HCT116 (cell line): Measurements from ENCODE around the gene AARS2. TPM values are rescaled to one million over a fixed set of nuclear protein-coding genes. Genes with fewer than 3 reads are reported as not detected.

Experiments used
- ATAC-seq: fragments of 200-7000 bp; cut with Tn5 transposase; 2 replicates; pipeline ENCODE4 v1.9.1; 2020; ENCODE audit warnings: mild to moderate bottlenecking, moderate library complexity
- BruUV-seq: library from RNA; stranded (reverse); fragments of 400-500 nt; replicated peaks from 2 replicates; lab custom pipeline; 2021; lab: Mats Ljungman, UMichigan
- CTCF ChIA-PET: fragments of 300-600 bp; sonication (Branson Sonifier 250); formaldehyde crosslinking; loops from one replicate; lab custom pipeline; 2021; ENCODE audit warnings: antibody characterized with exemption; lab: Charles Lee
- POLR2A ChIA-PET: fragments of 300-600, 350-600 bp; sonication (Branson Sonifier 250); formaldehyde crosslinking; loops from one replicate; lab custom pipeline; 2021; ENCODE audit warnings: antibody characterized with exemption; lab: Charles Lee
- RAD21 ChIA-PET, 2 experiments: fragments of 300-600 bp; sonication (Branson Sonifier 250); formaldehyde crosslinking; loops; one replicate each; lab custom pipeline; 2023; ENCODE audit warnings: low total read pairs in 2 of 2; ENCODE audit not compliant: uncharacterized antibody in 2 of 2, unreplicated experiment in 2 of 2, low non-redundant PET in 1 of 2; lab: Charles Lee
- DNase-seq: peaks from one replicate; pipeline ENCODE4 v3.0.0-alpha.2; 2010; ENCODE audit warnings: low read depth, low spot score
- H2AFZ ChIP-seq: fragments of 200-600 bp; shearing (Covaris generic), sonication (generic); 2 replicates; pipeline ENCODE4 v1.6.1; 2017; ENCODE audit warnings: low read depth, mixed run types, mixed read lengths, antibody characterized with exemption, low read length; ENCODE audit not compliant: poor library complexity, severe bottlenecking
- H3K27ac ChIP-seq: 2 replicates; pipeline ENCODE4 v1.5.1; 2012; ENCODE audit warnings: low read depth, low read length
- H3K27me3 ChIP-seq: fragments of 200-600 bp; sonication (generic); 2 replicates; pipeline ENCODE4 v1.6.1; 2016; ENCODE audit warnings: mixed run types, low read length, mixed read lengths; ENCODE audit not compliant: insufficient read depth
- H3K36me3 ChIP-seq, 2 experiments: fragments of 200-500 bp in 1 of 2; fragments of 200-600 bp in 1 of 2; sonication (Bioruptor generic) in 1 of 2; sonication (generic) in 1 of 2; 2 replicates each; pipeline versions ENCODE4 v1.5.1 to v1.6.1; 2014 to 2016; ENCODE audit warnings: low read length in 2 of 2, inconsistent platforms in 1 of 2, mixed read lengths in 1 of 2, mixed run types in 1 of 2; ENCODE audit not compliant: insufficient read depth in 2 of 2, control insufficient read depth in 1 of 2
- H3K4me1 ChIP-seq, 2 experiments: fragments of 200-600 bp in 1 of 2; sonication (generic) in 1 of 2; 2 replicates each; pipeline versions ENCODE4 v1.5.1 to v1.6.1; 2012 to 2017; ENCODE audit warnings: low read length in 2 of 2, inconsistent platforms in 1 of 2, mild to moderate bottlenecking in 1 of 2, mixed read lengths in 1 of 2, mixed run types in 1 of 2, moderate library complexity in 1 of 2; ENCODE audit not compliant: insufficient read depth in 2 of 2, control insufficient read depth in 1 of 2
- H3K4me2 ChIP-seq: fragments of 200-600 bp; sonication (generic); 2 replicates; pipeline ENCODE4 v1.6.1; 2017; ENCODE audit warnings: mixed run types, low read length, mixed read lengths
- H3K4me3 ChIP-seq, 2 experiments: fragments of 200-600 bp in 1 of 2; sonication (generic) in 1 of 2; replicated peaks in 1 of 2; 2 replicates each; pipeline ENCODE4 v1.5.1; 2011 to 2016; ENCODE audit warnings: low read length in 2 of 2, control low read depth in 1 of 2, low read depth in 1 of 2, mild to moderate bottlenecking in 1 of 2, mixed read lengths in 1 of 2, mixed run types in 1 of 2
- H3K79me2 ChIP-seq: fragments of 200-600 bp; sonication (generic); 2 replicates; pipeline ENCODE4 v1.6.1; 2017; ENCODE audit warnings: mild to moderate bottlenecking, mixed run types, low read length, moderate library complexity, mixed read lengths; ENCODE audit not compliant: insufficient read depth
- H3K9ac ChIP-seq: fragments of 200-600 bp; sonication (generic); 2 replicates; pipeline ENCODE4 v1.6.1; 2016; ENCODE audit warnings: low read length, mixed read lengths
- H3K9me2 ChIP-seq: fragments of 200-600 bp; sonication (generic), shearing (Covaris generic); 2 replicates; pipeline ENCODE4 v1.6.1; 2017; ENCODE audit warnings: mixed run types, mild to moderate bottlenecking, moderate library complexity; ENCODE audit not compliant: insufficient read depth
- H3K9me3 ChIP-seq, 2 experiments: fragments of 200-500 bp in 1 of 2; fragments of 200-600 bp in 1 of 2; sonication (Bioruptor generic) in 1 of 2; sonication (generic) in 1 of 2; 2 replicates each; pipeline ENCODE4 v1.6.1; 2014 to 2017; ENCODE audit warnings: low read length in 2 of 2, mixed read lengths in 2 of 2, inconsistent platforms in 1 of 2, low read depth in 1 of 2, mild to moderate bottlenecking in 1 of 2, mixed run types in 1 of 2, moderate library complexity in 1 of 2; ENCODE audit not compliant: control insufficient read depth in 1 of 2, insufficient read depth in 1 of 2
- H4K20me1 ChIP-seq: fragments of 200-600 bp; sonication (generic), shearing (Covaris generic); 2 replicates; pipeline ENCODE4 v1.6.1; 2017; ENCODE audit warnings: mixed run types, mild to moderate bottlenecking, moderate library complexity; ENCODE audit not compliant: insufficient read depth
- EGR1 ChIP-seq: IDR thresholded peaks from 2 replicates; pipeline ENCODE4 v1.6.1; 2012; ENCODE audit warnings: low read depth
- EZH2 ChIP-seq: fragments of 200-600 bp; sonication (generic); IDR thresholded peaks from 2 replicates; pipeline ENCODE4 v1.6.1; 2017; ENCODE audit warnings: antibody characterized with exemption, mixed run types
- EZH2phosphoT487 ChIP-seq: fragments of 200-600 bp; IDR thresholded peaks from 2 replicates; pipeline ENCODE4 v1.6.1; 2018; ENCODE audit warnings: antibody characterized with exemption, borderline replicate concordance
- ZFX ChIP-seq: fragments of 450-650 bp; IDR thresholded peaks from 2 replicates; pipeline ENCODE4 v1.6.1; 2017
- intact Hi-C: fragments of 100-400 bp; cut with micrococcal nuclease; formaldehyde crosslinking; loops from 2 replicates; pipeline ENCODE4 v1.10.0; 2022
- total RNA-seq: library from RNA; stranded (reverse); gene quantifications from one replicate; pipeline ENCODE4 v1.2.1, GENCODE V29; 2021; ENCODE audit not compliant: unreplicated experiment

The AARS2 gene
- total RNA-seq, 1 experiment from 2014 or later = 14.9 TPM

GRCh38 chr6:44291841-44292240, 21.3 kb downstream of the AARS2 start:
- BruUV-seq = no TSS peak
- Histone ChIP-seq H4K20me1 (no peaks in the 10 kb centered on the region), H3K27ac (no peak overlapping the region), H3K9me3 (no peaks in the 10 kb centered on the region), H3K9ac (no peak overlapping the region), H3K36me3 (no peaks in the 10 kb centered on the region), H3K4me2 (no peak overlapping the region), H3K79me2 (no peaks in the 10 kb centered on the region), H3K27me3 (peaks cover 22% of the 10 kb centered on the region), H2AFZ (no peak overlapping the region), H3K4me1 (peaks cover 4 to 9% of the 10 kb centered on the region in 2 experiments; a peak in 3 of 4 replicates), H3K9me2 (no peaks in the 10 kb centered on the region), H3K4me3 (no peak overlapping the region)
- no peak for DNase-seq
- ChIA-PET POLR2A (interaction anchor here (1.0 kb wide), 1 partner anchor 17 kb away, joined by 3 read pairs; no protein-coding TSS in a partner anchor), CTCF (no interaction called here), RAD21 (no interaction called here)
- TF ChIP-seq ZFX = no peak
- intact Hi-C loops = no loop called here
- ATAC-seq = no peak

- no TSS peak for BruUV-seq
- no peaks in the 10 kb centered on the region for H3K9me2 ChIP-seq
- ChIA-PET RAD21 (no interaction called here), POLR2A (no interaction called here), CTCF (no interaction called here)
- peaks cover 2 to 3% of the 10 kb centered on the region in 2 experiments; a peak in 3 of 4 replicates for H3K4me1 ChIP-seq
- TF ChIP-seq EGR1 (no peak), EZH2phosphoT487 (no peak), EZH2 (no peak)
- DNase-seq (no peak), ATAC-seq (no peak)
- H3K27ac ChIP-seq = no peak overlapping the region
- intact Hi-C loops = no loop called here
- no peaks in the 10 kb centered on the region for H3K36me3 ChIP-seq
- no peak overlapping the region for H3K4me2 ChIP-seq
- no peak overlapping the region for H3K4me3 ChIP-seq
- H3K27me3 ChIP-seq = peaks cover 33% of the 10 kb centered on the region
- no peaks in the 10 kb centered on the region for H3K9me3 ChIP-seq
- H3K79me2 ChIP-seq = no peaks in the 10 kb centered on the region
- H2AFZ ChIP-seq = no peak overlapping the region
- H3K9ac ChIP-seq = no peak overlapping the region
- H4K20me1 ChIP-seq = no peaks in the 10 kb centered on the region
These were observed 23.4 kb downstream of the AARS2 start for GRCh38 chr6:44289726-44290260.
